ENCODE results near the gene OPCML.

The OPCML gene

DNA sequence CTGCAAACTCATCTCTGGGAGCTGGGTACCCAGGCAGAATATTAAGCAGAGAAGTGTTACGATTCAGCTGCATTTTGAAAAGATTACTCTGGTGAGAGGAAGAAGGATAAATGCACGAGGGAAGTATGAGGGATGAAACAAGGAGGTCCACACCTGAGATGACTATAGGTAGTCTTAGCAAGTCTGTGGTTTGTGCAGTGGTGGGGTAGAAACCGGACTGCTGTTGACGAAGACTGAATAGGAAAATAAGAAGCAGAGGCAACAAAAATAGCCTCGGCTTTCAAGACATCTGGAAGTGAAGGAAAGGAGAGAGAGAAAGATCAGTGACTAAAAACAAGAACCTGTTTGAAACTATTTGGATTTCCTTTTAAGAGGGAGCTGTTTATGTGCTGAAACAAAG, 810.8 kb downstream of the OPCML start:
- Histone ChIP-seq H3K9me3 (ENCODE audit: low read length) (peaks cover 4% of the 10 kb centered on the region), H3K4me1 (ENCODE audit: insufficient read depth, low read length) (no peaks in the 10 kb centered on the region), H3K36me3 (ENCODE audit: insufficient read depth, low read length) (no peaks in the 10 kb centered on the region), H2AFZ (ENCODE audit: low read depth, low read length) (no peak overlapping the region), H3K27me3 (ENCODE audit: insufficient read depth, low read length) (no peaks in the 10 kb centered on the region), H3K4me3 (ENCODE audit: low read length) (no peak overlapping the region)

DNA sequence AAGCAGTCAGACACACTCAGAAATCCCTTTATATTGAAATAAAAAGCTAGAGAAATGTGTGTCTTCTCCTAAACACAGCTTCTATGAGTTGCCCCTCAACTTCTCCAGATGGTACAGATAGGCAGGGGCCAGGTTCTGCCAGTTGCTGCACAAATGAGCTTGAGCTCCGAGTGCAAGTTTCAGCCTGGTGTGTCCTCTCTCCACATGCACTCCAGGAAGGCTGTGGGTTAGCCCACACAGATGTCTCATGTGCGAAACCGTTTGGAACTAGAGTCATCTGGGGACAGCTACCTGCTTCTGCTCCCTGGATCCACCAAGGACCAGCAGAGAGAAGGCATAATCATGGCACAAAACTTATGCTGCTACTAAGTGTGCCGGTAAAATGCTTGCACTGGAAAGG, 812.6 kb downstream of the OPCML start:
- H2AFZ ChIP-seq (ENCODE audit: low read depth, low read length), result no peak overlapping the region

DNA sequence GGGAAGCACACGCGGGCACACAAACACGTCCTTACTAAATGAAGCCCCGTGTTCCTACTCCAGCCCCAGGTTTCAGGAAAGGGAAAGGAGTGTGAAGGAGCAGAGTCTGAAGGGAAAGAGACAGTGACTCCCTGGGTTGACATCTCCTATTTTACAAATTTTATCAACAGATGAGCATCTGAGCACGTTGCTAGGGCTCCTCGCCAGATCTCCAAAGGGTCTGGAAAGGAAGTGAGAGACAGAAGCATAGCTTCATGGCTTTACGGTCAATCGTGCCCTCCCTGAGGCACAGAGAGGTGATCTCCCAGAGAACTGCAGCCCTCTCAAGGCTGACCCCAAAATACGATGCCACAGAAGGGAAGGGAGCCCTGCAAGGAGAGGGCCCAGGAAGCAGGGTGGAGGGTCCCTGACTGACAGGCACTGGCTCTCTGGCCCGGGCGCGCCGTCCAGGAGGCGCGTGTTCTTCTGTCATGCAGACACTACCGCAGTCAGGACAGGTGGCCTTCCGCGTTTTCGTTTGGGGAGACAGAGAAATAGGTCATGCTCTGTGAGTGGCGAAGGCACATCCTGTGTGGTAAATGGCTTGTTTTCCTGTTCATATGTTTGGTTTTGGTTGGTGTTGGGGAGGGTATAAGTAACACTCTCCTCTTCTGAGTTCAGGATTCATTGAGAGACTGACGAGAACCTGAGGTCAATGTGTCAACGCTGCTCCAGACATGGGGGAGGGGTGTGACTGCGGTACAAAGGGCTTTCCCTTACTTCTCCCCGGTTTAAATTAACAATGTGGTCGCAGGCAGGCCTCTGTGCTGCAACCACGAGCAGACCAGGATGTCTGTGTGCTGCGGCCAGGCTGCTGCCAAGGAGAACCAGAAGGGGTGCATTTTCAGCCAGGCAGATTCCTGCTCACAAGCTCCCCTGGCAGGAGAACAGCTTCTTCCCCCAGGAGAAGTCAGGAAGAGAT, 813.3 kb downstream of the OPCML start:
- no peak overlapping the region for H2AFZ ChIP-seq (ENCODE audit: low read depth, low read length)
- H3K27me3 ChIP-seq (ENCODE audit: insufficient read depth, low read length), result no peaks in the 10 kb centered on the region
- no peaks in the 10 kb centered on the region for H3K4me1 ChIP-seq (ENCODE audit: insufficient read depth, low read length)
- no peaks in the 10 kb centered on the region for H3K36me3 ChIP-seq (ENCODE audit: insufficient read depth, low read length)
- no peak overlapping the region for H3K4me3 ChIP-seq (ENCODE audit: low read length)
- H3K9me3 ChIP-seq (ENCODE audit: low read length), result no peaks in the 10 kb centered on the region

More for the DNA sequence above, 812.6 kb downstream of the OPCML start:
- H3K36me3 ChIP-seq (ENCODE audit: insufficient read depth, low read length), result no peaks in the 10 kb centered on the region
- H3K4me3 ChIP-seq (ENCODE audit: low read length), result no peak overlapping the region
- H3K4me1 ChIP-seq (ENCODE audit: insufficient read depth, low read length), result no peaks in the 10 kb centered on the region
- H3K27me3 ChIP-seq (ENCODE audit: insufficient read depth, low read length), result no peaks in the 10 kb centered on the region
- H3K9me3 ChIP-seq (ENCODE audit: low read length), result no peaks in the 10 kb centered on the region

DNA sequence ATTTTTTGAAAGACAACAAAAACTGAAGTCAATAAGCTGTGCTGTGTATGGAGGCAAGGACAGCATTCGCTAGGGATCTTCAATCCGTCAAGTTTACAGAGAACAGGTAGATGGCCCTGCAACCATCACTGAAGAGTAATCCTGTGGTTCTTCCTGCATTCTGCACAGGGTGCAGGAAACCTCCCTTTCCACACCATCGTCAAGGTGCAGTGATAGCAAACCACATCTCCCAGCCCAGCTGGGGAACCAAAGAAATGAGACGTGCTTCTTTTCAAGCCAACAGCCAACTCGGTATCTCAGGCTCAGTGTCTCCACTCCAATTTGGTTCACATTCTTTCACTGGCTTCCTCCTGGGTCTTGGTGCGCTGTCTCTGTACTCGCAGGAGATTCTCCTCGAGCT, 814.5 kb downstream of the OPCML start:
- Histone ChIP-seq H3K27me3 (ENCODE audit: insufficient read depth, low read length) (no peaks in the 10 kb centered on the region), H3K4me3 (ENCODE audit: low read length) (no peak overlapping the region), H3K4me1 (ENCODE audit: insufficient read depth, low read length) (no peaks in the 10 kb centered on the region), H3K36me3 (ENCODE audit: insufficient read depth, low read length) (no peaks in the 10 kb centered on the region), H2AFZ (ENCODE audit: low read depth, low read length) (no peak overlapping the region), H3K9me3 (ENCODE audit: low read length) (no peaks in the 10 kb centered on the region)

DNA sequence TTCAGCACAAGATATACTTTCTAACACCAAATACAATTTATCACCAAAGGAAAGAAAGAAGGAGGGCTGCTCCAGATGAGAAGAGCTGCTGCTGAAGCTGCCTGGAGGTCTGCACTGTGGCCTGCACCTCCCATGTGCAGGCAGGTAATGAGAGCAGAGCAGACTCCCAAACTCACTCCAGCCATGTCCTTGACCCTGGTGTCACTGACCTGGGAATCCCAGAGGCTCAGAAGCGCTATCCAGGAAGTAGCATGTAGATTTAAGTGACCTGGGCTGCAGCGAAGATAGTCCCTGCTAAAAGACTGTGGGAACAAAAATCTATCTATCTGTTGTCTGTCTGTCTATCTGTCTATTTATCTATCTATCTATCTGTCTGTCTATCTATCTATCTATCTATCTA, 816.3 kb downstream of the OPCML start:
- H3K36me3 ChIP-seq (ENCODE audit: insufficient read depth, low read length), result no peaks in the 10 kb centered on the region
- H3K4me3 ChIP-seq (ENCODE audit: low read length), result no peak overlapping the region
- H3K4me1 ChIP-seq (ENCODE audit: insufficient read depth, low read length), result no peaks in the 10 kb centered on the region
- no peak overlapping the region for H2AFZ ChIP-seq (ENCODE audit: low read depth, low read length)
- no peaks in the 10 kb centered on the region for H3K27me3 ChIP-seq (ENCODE audit: insufficient read depth, low read length)
- H3K9me3 ChIP-seq (ENCODE audit: low read length), result no peaks in the 10 kb centered on the region

GRCh38 chr11:132714859-132715440, 817.4 kb downstream of the OPCML start:
- H3K27me3 ChIP-seq (ENCODE audit: insufficient read depth, low read length), result no peaks in the 10 kb centered on the region
- no peaks in the 10 kb centered on the region for H3K4me1 ChIP-seq (ENCODE audit: insufficient read depth, low read length)
- H2AFZ ChIP-seq (ENCODE audit: low read depth, low read length), result no peak overlapping the region
- H3K9me3 ChIP-seq (ENCODE audit: low read length), result no peaks in the 10 kb centered on the region
- no peaks in the 10 kb centered on the region for H3K36me3 ChIP-seq (ENCODE audit: insufficient read depth, low read length)
- no peak overlapping the region for H3K4me3 ChIP-seq (ENCODE audit: low read length)

- Histone ChIP-seq H3K4me3 (ENCODE audit: low read length) (no peak overlapping the region), H3K9me3 (ENCODE audit: low read length) (no peaks in the 10 kb centered on the region)
Measured at GRCh38 chr11:132712466-132712865, 819.8 kb downstream of the OPCML start.

DNA sequence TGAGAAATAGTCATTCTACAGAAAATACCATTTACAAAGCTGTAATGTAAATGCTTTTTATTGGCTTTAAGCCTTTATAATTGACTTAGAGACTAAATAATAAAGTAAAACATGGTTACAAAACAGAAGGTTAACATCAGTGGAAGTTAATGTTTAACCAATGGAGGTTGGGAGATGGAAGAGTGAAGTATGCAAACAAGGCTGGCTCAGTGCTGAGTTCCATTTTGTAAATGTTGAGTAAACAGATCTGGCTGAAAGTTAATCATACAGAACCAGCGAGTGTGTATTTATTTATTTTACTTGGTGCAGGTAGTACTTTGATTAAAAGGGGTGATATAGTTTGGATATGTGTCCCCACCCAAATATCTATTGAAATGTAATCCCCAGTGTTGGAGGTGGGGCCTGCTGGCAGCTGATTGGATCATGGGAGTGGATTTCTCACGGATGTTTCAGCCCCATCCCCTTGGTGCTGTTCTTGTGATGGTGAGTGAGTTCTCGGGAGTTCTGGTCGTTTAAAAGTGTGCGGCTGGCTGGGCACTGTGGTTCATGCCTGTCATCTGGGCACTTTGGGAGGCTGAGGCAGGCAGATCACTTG, 827.4 kb downstream of the OPCML start:
- Histone ChIP-seq H3K27me3 (ENCODE audit: insufficient read depth, low read length) (no peaks in the 10 kb centered on the region), H2AFZ (ENCODE audit: low read depth, low read length) (no peak overlapping the region), H3K4me1 (ENCODE audit: insufficient read depth, low read length) (peaks cover 5% of the 10 kb centered on the region), H3K4me3 (ENCODE audit: low read length) (no peak overlapping the region), H3K36me3 (ENCODE audit: insufficient read depth, low read length) (no peaks in the 10 kb centered on the region), H3K9me3 (ENCODE audit: low read length) (no peaks in the 10 kb centered on the region)

More at GRCh38 chr11:132712466-132712865, 819.8 kb downstream of the OPCML start:
- H3K4me1 ChIP-seq (ENCODE audit: insufficient read depth, low read length), result peaks cover 5% of the 10 kb centered on the region
- H2AFZ ChIP-seq (ENCODE audit: low read depth, low read length), result no peak overlapping the region
- no peaks in the 10 kb centered on the region for H3K27me3 ChIP-seq (ENCODE audit: insufficient read depth, low read length)
- H3K36me3 ChIP-seq (ENCODE audit: insufficient read depth, low read length), result no peaks in the 10 kb centered on the region

DNA sequence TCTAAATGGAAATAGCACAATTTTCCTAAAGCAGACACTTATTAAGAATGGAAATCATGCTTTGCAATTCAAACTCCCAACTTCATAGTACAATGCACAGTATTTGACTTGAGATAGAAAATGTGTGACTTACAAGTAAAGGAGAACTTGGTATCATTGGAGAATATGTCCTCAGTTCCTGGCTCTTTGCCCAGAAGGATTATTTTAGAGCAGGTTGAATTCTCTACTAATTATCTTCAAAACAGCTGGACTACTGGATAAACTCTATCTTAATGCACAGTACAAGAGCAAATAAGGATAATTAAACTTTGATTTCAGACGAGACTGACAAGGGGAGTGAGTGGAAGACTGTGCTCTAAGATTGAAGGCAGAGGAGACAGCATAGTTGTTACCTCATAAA, 839.4 kb downstream of the OPCML start:
- Histone ChIP-seq H3K4me3 (ENCODE audit: low read length) (no peak overlapping the region), H2AFZ (ENCODE audit: low read depth, low read length) (no peak overlapping the region), H3K36me3 (ENCODE audit: insufficient read depth, low read length) (no peaks in the 10 kb centered on the region), H3K4me1 (ENCODE audit: insufficient read depth, low read length) (peaks cover 5% of the 10 kb centered on the region), H3K9me3 (ENCODE audit: low read length) (no peaks in the 10 kb centered on the region), H3K27me3 (ENCODE audit: insufficient read depth, low read length) (no peaks in the 10 kb centered on the region)

GRCh38 chr11:132691848-132692550, 840.3 kb downstream of the OPCML start:
- Histone ChIP-seq H3K36me3 (ENCODE audit: insufficient read depth, low read length) (no peaks in the 10 kb centered on the region), H3K4me3 (ENCODE audit: low read length) (no peak overlapping the region), H3K4me1 (ENCODE audit: insufficient read depth, low read length) (peaks cover 9% of the 10 kb centered on the region), H2AFZ (ENCODE audit: low read depth, low read length) (no peak overlapping the region), H3K27me3 (ENCODE audit: insufficient read depth, low read length) (no peaks in the 10 kb centered on the region), H3K9me3 (ENCODE audit: low read length) (no peaks in the 10 kb centered on the region)

- H3K9me3 ChIP-seq (ENCODE audit: low read length), result no peaks in the 10 kb centered on the region
- no peaks in the 10 kb centered on the region for H3K27me3 ChIP-seq (ENCODE audit: insufficient read depth, low read length)
- H3K4me1 ChIP-seq (ENCODE audit: insufficient read depth, low read length), result peaks cover 28% of the 10 kb centered on the region
- no peak overlapping the region for H3K4me3 ChIP-seq (ENCODE audit: low read length)
- H2AFZ ChIP-seq (ENCODE audit: low read depth, low read length), result no peak overlapping the region
- no peaks in the 10 kb centered on the region for H3K36me3 ChIP-seq (ENCODE audit: insufficient read depth, low read length)
Measured at GRCh38 chr11:132686886-132687285, 845.4 kb downstream of the OPCML start.

DNA sequence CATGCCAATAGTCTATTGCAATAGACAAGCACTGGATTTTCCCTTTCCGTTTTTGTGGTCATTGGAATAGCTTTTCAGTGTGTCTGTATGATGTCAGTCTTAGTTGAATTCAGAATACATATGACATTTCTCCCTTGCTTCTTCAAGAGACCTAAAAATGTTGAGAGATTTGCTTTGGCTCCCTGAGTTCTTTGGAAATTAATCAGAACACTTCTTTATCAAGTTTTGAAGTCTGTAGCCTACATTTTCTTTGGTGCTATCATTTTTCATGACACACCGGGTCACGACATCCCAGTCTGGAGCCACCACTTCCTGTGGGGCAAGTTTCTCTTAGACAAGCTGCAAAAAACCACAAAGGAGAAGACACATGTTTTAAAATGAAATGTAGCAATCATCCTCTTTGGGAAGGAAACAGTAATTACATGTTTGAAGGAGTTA, 847.1 kb downstream of the OPCML start:
- Histone ChIP-seq H3K36me3 (ENCODE audit: insufficient read depth, low read length) (no peaks in the 10 kb centered on the region), H3K9me3 (ENCODE audit: low read length) (peaks cover 3% of the 10 kb centered on the region), H3K27me3 (ENCODE audit: insufficient read depth, low read length) (no peaks in the 10 kb centered on the region), H2AFZ (ENCODE audit: low read depth, low read length) (no peak overlapping the region), H3K4me1 (ENCODE audit: insufficient read depth, low read length) (peaks cover 28% of the 10 kb centered on the region), H3K4me3 (ENCODE audit: low read length) (no peak overlapping the region)

- H3K36me3 ChIP-seq (ENCODE audit: insufficient read depth, low read length), result no peaks in the 10 kb centered on the region
- H3K9me3 ChIP-seq (ENCODE audit: low read length), result peaks cover 3% of the 10 kb centered on the region
- H2AFZ ChIP-seq (ENCODE audit: low read depth, low read length), result no peak overlapping the region
- H3K4me3 ChIP-seq (ENCODE audit: low read length), result no peak overlapping the region
- no peaks in the 10 kb centered on the region for H3K27me3 ChIP-seq (ENCODE audit: insufficient read depth, low read length)
- H3K4me1 ChIP-seq (ENCODE audit: insufficient read depth, low read length), result peaks cover 28% of the 10 kb centered on the region
Measured at GRCh38 chr11:132683602-132684001, 848.7 kb downstream of the OPCML start.

All from neuron (in vitro differentiated cells).